HepG2 (cell line): ENCODE measurements around the gene NBEA. TPM values are rescaled to one million over a fixed set of nuclear protein-coding genes. Genes with fewer than 3 reads are reported as not detected.

Source experiments
- ATAC-seq: fragments of 200-7000 bp; cut with Tn5 transposase; 3 replicates; pipeline ENCODE4 v1.9.1; 2020; ENCODE audit warnings: mild to moderate bottlenecking, moderate library complexity
- BruUV-seq: library from RNA; stranded (reverse); fragments of 400-500 nt; replicated peaks from 2 replicates; lab custom pipeline; 2021; lab: Mats Ljungman, UMichigan
- CTCF ChIA-PET: fragments of 300-600 bp; formaldehyde crosslinking; extraction: SDS; loops from one replicate; lab custom pipeline; 2021; ENCODE audit warnings: low total read pairs, inconsistent platforms, low intra/inter-chr PET ratio; lab: Yijun Ruan, JAX
- POLR2A ChIA-PET: fragments of 350-600 bp; sonication (Branson Sonifier 250); formaldehyde crosslinking; loops from one replicate; lab custom pipeline; 2020; ENCODE audit warnings: antibody characterized with exemption, inconsistent platforms; lab: Yijun Ruan, JAX
- DNase-seq: peaks from one replicate; pipeline ENCODE4 v3.0.0-alpha.2; 2015; ENCODE audit warnings: low spot score
- FAIRE-seq: peaks from 3 replicates; lab custom pipeline; 2011; peaks lifted over from hg19 to GRCh38; lab: Jason Lieb, UNC
- H2AFZ ChIP-seq: one replicate; pipeline ENCODE4 v1.6.1; 2011; ENCODE audit warnings: low read length, inconsistent platforms
- H3K27ac ChIP-seq: fragments of 300-600 bp; 3 replicates; pipeline ENCODE4 v1.8.0; 2011; ENCODE audit warnings: mixed run types, mild to moderate bottlenecking, mixed read lengths, low read length, inconsistent platforms; ENCODE audit not compliant: insufficient read depth; ENCODE audit errors: extremely low read length
- H3K27me3 ChIP-seq, 2 experiments: fragments of 200-600 bp in 1 of 2; 2 replicates in 1 of 2; 3 replicates in 1 of 2; pipeline versions ENCODE4 v1.6.0 to v1.8.0; 2011; ENCODE audit warnings: low read length in 2 of 2, mild to moderate bottlenecking in 2 of 2, moderate library complexity in 2 of 2, inconsistent platforms in 1 of 2; ENCODE audit not compliant: insufficient read depth in 2 of 2, control insufficient read depth in 1 of 2
- H3K36me3 ChIP-seq, 2 experiments: fragments of 200-600 bp in 1 of 2; replicated peaks in 1 of 2; 2 replicates in 1 of 2; 3 replicates in 1 of 2; pipeline versions ENCODE4 v1.5.1 to v1.8.0; 2011; ENCODE audit warnings: low read length in 2 of 2, inconsistent platforms in 1 of 2; ENCODE audit not compliant: insufficient read depth in 2 of 2, control insufficient read depth in 1 of 2
- H3K4me1 ChIP-seq: 2 replicates; pipeline ENCODE4 v1.5.1; 2012; ENCODE audit warnings: low read length, inconsistent platforms; ENCODE audit not compliant: insufficient read depth
- H3K4me2 ChIP-seq: 2 replicates; pipeline ENCODE4 v1.6.0; 2011; ENCODE audit warnings: low read depth, low read length, inconsistent platforms
- H3K4me3 ChIP-seq, 3 experiments: fragments of 200-600 bp in 1 of 3; sonication (generic), shearing (Covaris generic) in 1 of 3; replicated peaks in 1 of 3; 2 replicates each; pipeline ENCODE4 v1.5.1; 2011 to 2016; ENCODE audit warnings: low read length in 3 of 3, inconsistent platforms in 2 of 3, low read depth in 2 of 3, mild to moderate bottlenecking in 2 of 3, control low read depth in 1 of 3, mixed read lengths in 1 of 3; ENCODE audit not compliant: insufficient read depth in 1 of 3
- H3K79me2 ChIP-seq: one replicate; pipeline ENCODE4 v1.6.1; 2011; ENCODE audit warnings: low read length, inconsistent platforms; ENCODE audit not compliant: insufficient read depth
- H3K9ac ChIP-seq: 2 replicates; pipeline ENCODE4 v1.6.0; 2011; ENCODE audit warnings: mild to moderate bottlenecking, low read depth, low read length, inconsistent platforms; ENCODE audit not compliant: insufficient read depth
- H3K9me3 ChIP-seq: 2 replicates; pipeline ENCODE4 v1.5.1; 2012; ENCODE audit warnings: mild to moderate bottlenecking, low read length
- H4K20me1 ChIP-seq: 2 replicates; pipeline ENCODE4 v1.6.0; 2011; ENCODE audit warnings: inconsistent platforms, mild to moderate bottlenecking, low read length, moderate library complexity; ENCODE audit not compliant: insufficient read depth
- FOXC1 ChIP-seq: sonication (generic); formaldehyde crosslinking; IDR thresholded peaks from 2 replicates; pipeline ENCODE4 v1.8.0; 2022; ENCODE audit warnings: mild to moderate bottlenecking, missing genetic modification reagents, borderline replicate concordance
- HBP1 ChIP-seq: IDR thresholded peaks from 2 replicates; pipeline ENCODE4 v1.6.1; 2016; ENCODE audit warnings: low read depth, control low read depth
- KAT2B ChIP-seq: fragments of 150-350 bp; IDR thresholded peaks from 2 replicates; pipeline ENCODE4 v1.6.1; 2014; ENCODE audit warnings: low read depth, low read length, borderline replicate concordance
- NFKB2 ChIP-seq: sonication (generic); formaldehyde crosslinking; IDR thresholded peaks from 2 replicates; pipeline ENCODE4 v1.4.0; 2020; ENCODE audit warnings: missing genetic modification reagents, borderline replicate concordance
- SMARCC2 ChIP-seq: fragments of 450-650 bp; IDR thresholded peaks from 2 replicates; pipeline ENCODE4 v1.6.1; 2017; ENCODE audit warnings: antibody characterized with exemption, mild to moderate bottlenecking
- ZC3H13 ChIP-seq: sonication (generic); formaldehyde crosslinking; IDR thresholded peaks from 2 replicates; pipeline ENCODE4 v1.8.1; 2023; ENCODE audit warnings: mild to moderate bottlenecking, missing genetic modification reagents, moderate library complexity
- ZKSCAN1 ChIP-seq: fragments of 150-350 bp; IDR thresholded peaks from 2 replicates; pipeline ENCODE4 v1.6.1; 2014; ENCODE audit warnings: low read length
- ZKSCAN5 ChIP-seq: sonication (generic); formaldehyde crosslinking; IDR thresholded peaks from 2 replicates; pipeline ENCODE4 v1.5.1; 2020; ENCODE audit warnings: mild to moderate bottlenecking, missing genetic modification reagents
- ZNF275 ChIP-seq: sonication (generic); formaldehyde crosslinking; IDR thresholded peaks from 2 replicates; pipeline ENCODE4 v1.8.0; 2022; ENCODE audit warnings: missing genetic modification reagents, mild to moderate bottlenecking, inconsistent platforms, borderline replicate concordance
- ZNF441 ChIP-seq: sonication (generic); formaldehyde crosslinking; IDR thresholded peaks from 2 replicates; pipeline ENCODE4 v1.7.0; 2021; ENCODE audit warnings: missing genetic modification reagents, borderline replicate concordance
- ZNF720 ChIP-seq: sonication (generic); formaldehyde crosslinking; IDR thresholded peaks from 2 replicates; pipeline ENCODE4 v1.4.0; 2020; ENCODE audit warnings: missing genetic modification reagents
- WGBS: methylation state at CpG from one replicate; pipeline ENCODE4 v1.1.6; 2017; ENCODE audit warnings: low lambda C conversion rate; 5-methylcytosine and 5-hydroxymethylcytosine counted together
- in situ Hi-C: cut with HindIII; loops from 2 replicates; pipeline ENCODE4 v1.10.0; 2017; ENCODE audit warnings: low pct_unique_long_range_greater_than_20kb; ENCODE audit not compliant: extremely low pct_ligation_motif_present
- intact Hi-C: fragments of 100-400 bp; cut with micrococcal nuclease; formaldehyde crosslinking; loops from one replicate; pipeline ENCODE4 v1.10.0; 2022; ENCODE audit not compliant: unreplicated experiment
- polyA plus RNA-seq, 8 experiments: library from polyadenylated mRNA; depleted of rRNA in 3 of 8; stranded (reverse) in 7 of 8; unstranded in 1 of 8; fragments of >200 nt; fragmentation: Illumina TruSeq in 4 of 8; extraction: Trizol in 4 of 8; gene quantifications; 2 replicates each; pipeline versions ENCODE4 v1.2.1 to v1.2.3, GENCODE V29; 2011 to 2016; ENCODE audit warnings: low read depth in 4 of 8, missing spikeins in 1 of 8, mixed read lengths in 1 of 8; ENCODE audit not compliant: insufficient read depth in 1 of 8
- total RNA-seq, 5 experiments: library from RNA; depleted of rRNA; stranded (reverse); fragments of >200 nt; fragmentation: Illumina TruSeq; extraction: Trizol; gene quantifications; 2 replicates each; pipeline ENCODE4 v1.2.3, GENCODE V29; 2016; ENCODE audit warnings: low read depth in 1 of 5
- TF ChIP-seq, protein P1 (sequence below): sonication (generic); formaldehyde crosslinking; IDR thresholded peaks from 2 replicates; pipeline ENCODE4 v1.5.0; 2020; ENCODE audit warnings: missing genetic modification reagents
- TF ChIP-seq, protein P2 (sequence below): sonication (generic); formaldehyde crosslinking; IDR thresholded peaks from 2 replicates; pipeline ENCODE4 v1.5.1; 2020; ENCODE audit warnings: missing genetic modification reagents, mild to moderate bottlenecking, borderline replicate concordance

Gene NBEA
- total and polyA plus RNA-seq, 2 of the 13 experiments (the other 11 are each of a cell fraction or from before 2014, with no cell fraction given), result 2.7 to 2.8 TPM

GRCh38 chr13:34944274-34944634, 2.2 kb downstream of the NBEA start (continued):
- no peak for TF ChIP-seq ZNF275 (CRISPR knock-in tag)

DNA sequence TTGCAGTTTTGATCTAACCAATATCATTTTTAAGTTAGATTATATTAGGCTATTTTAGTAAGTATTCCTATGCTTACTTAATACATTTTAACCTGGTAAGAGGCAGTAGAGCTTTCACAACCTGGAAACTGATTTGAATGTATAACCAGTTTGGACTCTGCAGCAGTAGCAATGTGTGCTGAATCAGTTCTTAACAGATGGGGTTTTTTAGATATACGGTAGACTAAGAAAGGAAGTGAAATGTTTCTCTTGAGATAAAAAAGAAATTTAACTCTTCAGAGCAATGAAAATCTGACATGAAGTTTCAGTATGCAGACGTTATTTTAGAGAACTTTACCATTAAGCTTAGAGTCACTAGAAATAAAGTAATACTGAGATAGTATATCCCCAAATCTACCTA, 2.7 kb downstream of the NBEA start:
- ChIA-PET CTCF (no interaction called here), POLR2A (no interaction called here)
- 70% methylated on average over 2 of the region's 2 CpGs for WGBS
- TF ChIP-seq ZKSCAN5 (no peak), ZC3H13 (CRISPR knock-in tag) (no peak), ZNF441 (CRISPR knock-in tag) (no peak), ZKSCAN1 (no peak), FOXC1 (CRISPR knock-in tag) (no peak), KAT2B (no peak), NFKB2 (CRISPR knock-in tag) (no peak), HBP1 (CRISPR knock-in tag) (no peak), ZNF720 (CRISPR knock-in tag) (no peak), SMARCC2 (no peak)
- TF ChIP-seq, protein P1, sequence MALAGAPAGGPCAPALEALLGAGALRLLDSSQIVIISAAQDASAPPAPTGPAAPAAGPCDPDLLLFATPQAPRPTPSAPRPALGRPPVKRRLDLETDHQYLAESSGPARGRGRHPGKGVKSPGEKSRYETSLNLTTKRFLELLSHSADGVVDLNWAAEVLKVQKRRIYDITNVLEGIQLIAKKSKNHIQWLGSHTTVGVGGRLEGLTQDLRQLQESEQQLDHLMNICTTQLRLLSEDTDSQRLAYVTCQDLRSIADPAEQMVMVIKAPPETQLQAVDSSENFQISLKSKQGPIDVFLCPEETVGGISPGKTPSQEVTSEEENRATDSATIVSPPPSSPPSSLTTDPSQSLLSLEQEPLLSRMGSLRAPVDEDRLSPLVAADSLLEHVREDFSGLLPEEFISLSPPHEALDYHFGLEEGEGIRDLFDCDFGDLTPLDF, result no peak
- TF ChIP-seq, protein P2, sequence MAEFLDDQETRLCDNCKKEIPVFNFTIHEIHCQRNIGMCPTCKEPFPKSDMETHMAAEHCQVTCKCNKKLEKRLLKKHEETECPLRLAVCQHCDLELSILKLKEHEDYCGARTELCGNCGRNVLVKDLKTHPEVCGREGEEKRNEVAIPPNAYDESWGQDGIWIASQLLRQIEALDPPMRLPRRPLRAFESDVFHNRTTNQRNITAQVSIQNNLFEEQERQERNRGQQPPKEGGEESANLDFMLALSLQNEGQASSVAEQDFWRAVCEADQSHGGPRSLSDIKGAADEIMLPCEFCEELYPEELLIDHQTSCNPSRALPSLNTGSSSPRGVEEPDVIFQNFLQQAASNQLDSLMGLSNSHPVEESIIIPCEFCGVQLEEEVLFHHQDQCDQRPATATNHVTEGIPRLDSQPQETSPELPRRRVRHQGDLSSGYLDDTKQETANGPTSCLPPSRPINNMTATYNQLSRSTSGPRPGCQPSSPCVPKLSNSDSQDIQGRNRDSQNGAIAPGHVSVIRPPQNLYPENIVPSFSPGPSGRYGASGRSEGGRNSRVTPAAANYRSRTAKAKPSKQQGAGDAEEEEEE (CRISPR knock-in tag), result no peak
- Histone ChIP-seq H4K20me1 (no peaks in the 10 kb centered on the region), H3K4me1 (peaks cover 20% of the 10 kb centered on the region), H3K27me3 (no peaks in the 10 kb centered on the region; a peak in 2 of 5 replicates), H3K9me3 (no peaks in the 10 kb centered on the region), H3K79me2 (no peaks in the 10 kb centered on the region), H3K4me2 (no peak overlapping the region), H3K4me3 (no peak overlapping the region), H3K9ac (no peak overlapping the region), H3K27ac (no peak overlapping the region), H2AFZ (no peak overlapping the region), H3K36me3 (no peaks in the 10 kb centered on the region)
- FAIRE-seq (no peak), ATAC-seq (no peak), DNase-seq (no peak)
- BruUV-seq, result no TSS peak
- in situ Hi-C loops (no loop called here), intact Hi-C loops (no loop called here)
